ENCODE data around the gene IGSF21.
A peak's percentile ranks its signal among the peaks of the same experiment; 100 is the strongest.

IGSF21 gene

DNA sequence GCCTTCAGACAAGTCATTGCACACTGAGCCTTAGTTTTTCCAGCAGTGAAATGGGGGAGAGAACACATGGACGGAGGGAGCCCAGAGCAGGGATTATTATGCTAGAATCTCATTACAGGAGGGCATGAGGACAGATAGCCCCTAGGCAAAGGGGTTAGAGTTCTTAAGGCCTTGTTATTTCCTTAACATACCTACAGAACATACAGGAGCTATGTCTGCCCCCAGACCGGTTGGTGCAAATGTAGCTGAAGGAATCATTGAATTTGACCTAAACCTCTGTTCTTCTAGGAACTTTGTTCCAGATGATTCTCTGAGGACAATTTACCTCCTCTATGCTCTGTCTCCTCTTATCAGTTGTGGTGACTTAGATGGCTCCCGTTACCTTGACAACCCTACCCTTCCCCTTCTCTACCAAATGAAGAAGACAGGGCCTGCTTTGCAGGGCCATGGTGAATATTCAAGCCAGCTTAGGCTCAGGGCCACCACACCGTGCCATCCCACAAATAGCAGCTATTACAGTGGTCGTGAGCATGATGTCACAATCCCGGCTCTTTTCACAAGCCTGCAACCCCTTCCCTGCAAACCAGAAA, 156.9 kb downstream of the IGSF21 start:
- DNase-seq = no peak

DNA sequence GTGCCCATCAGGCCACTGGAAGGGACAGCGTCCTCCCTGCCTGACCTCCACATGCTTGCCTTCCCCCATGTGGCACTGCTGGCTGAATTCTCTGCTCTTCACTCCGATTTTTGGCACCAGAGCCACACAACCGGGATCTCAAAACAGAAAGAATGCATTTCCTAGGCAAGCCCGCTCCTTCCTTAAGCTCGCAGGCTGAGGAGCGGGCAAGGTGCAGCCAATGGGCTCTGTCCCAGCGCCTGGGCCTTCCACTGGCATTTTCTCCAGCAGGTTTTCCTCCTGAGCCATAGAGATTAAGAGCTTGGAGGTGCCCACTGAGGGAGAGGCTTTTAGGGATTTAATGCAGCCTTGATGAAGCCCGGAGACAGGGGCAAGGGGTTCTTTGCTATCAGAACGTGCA, 158.0 kb downstream of the IGSF21 start:
- DNase-seq = no peak

DNA sequence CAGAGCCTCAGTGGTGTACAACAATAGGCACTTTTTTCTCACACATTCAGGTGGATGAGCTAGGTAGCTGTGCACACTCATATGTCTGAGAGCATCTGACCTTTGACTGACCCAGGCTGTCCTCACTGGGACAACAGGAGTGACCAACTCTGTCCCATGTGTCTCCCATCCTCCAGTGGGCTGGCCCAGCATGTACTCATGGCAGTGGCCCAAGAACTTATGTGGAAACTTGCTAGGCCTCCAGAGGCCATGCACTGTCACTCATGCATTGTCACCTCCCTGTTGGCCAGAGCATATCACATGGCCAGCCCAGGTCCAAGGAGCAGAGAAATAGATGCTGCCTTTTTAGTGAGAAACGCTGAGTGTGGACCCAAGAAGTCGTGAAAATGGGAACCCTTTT, 158.8 kb downstream of the IGSF21 start:
- no peak for DNase-seq

DNA sequence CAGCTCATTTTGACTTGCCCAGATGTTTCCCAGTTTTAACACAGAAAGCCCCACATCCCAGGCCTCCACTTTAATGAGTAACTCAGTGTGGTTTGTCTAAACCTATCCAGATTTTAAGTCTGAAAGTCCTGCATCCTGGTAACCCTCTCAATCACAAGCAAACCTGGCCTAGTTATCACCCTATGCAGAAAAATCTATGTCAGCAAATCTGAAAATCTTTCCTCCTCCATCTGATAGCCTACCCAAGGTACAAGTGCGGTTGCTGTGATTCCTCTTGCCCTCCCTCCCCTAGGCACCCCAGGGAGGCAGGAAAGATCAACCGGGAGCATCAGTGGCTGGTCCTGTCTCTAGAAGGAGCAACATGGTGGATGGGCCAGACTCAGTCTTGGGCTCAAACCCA, 163.7 kb downstream of the IGSF21 start:
- DNase-seq = no peak

DNA sequence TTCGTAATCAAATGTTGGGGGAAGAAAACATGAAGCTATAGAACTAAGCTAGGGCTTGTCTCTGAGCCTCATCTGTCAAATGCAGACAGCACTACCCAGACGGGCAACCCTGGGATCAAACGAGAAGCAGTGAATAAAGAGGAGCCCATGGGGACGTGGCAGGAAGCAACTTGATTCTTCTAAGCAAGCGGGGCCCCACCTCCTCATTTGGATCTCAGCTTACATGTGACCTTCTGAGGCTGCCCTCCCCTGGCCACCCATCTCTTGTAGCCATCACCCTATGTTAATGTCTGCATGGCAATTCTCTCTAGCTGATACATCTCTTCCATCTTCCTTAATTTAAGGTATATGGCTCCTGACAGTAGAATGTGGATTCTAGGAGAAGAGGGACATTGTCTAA, 171.3 kb downstream of the IGSF21 start:
- DNase-seq = no peak

DNA sequence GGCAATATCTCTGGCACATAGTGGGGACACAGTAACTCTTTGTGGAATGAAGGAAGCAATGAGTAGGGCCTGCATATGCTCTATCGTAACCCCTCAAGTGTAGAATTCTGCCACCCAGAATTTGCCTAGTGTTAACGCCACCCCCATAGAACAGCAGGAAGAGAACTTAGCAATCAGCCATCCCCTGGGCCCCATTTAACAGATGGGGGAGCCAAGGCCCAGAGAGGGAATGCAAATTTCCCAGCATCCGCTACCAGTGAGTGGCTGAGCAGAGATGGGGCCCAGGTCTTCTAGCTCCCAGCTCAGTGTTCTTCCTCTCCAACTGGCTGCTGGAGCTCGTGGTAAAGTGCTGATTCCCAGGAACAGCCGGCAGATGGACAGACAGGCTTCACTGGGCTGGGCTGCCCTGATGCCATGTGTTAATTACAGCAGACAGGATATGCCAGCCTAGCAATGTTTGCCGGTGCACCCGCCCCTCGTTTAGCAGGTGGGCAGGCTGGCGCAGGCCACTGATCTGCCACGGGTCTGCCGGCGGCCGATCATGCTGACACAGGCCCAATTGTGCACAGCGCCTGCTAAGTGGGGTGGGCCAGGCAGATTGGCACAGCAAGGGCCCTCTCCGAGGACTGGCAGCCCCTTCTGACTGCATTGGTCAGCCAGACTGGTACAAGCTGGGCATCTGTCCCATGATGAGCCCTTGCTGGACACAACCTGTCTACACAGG, 171.9 kb downstream of the IGSF21 start:
- DNase-seq = no peak

DNA sequence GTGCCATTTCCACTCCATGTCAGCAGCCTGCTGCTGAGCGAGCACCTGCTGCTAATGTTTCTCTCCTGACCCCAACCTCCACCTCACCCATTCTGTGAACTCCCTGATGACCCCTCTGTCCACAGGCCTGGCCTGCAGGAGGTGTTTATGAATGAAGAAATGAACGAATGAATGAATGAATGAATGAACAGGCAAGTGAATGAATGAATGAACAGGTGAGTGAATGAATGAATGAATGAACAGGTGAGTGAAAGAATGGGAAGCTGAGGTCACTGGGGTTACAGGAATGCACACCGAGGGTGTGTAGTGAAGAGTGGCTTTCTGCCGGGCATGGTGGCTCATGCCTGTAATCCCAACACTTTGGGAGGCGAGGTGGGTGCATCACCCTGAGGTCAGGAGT, 173.4 kb downstream of the IGSF21 start:
- no peak for DNase-seq

DNA sequence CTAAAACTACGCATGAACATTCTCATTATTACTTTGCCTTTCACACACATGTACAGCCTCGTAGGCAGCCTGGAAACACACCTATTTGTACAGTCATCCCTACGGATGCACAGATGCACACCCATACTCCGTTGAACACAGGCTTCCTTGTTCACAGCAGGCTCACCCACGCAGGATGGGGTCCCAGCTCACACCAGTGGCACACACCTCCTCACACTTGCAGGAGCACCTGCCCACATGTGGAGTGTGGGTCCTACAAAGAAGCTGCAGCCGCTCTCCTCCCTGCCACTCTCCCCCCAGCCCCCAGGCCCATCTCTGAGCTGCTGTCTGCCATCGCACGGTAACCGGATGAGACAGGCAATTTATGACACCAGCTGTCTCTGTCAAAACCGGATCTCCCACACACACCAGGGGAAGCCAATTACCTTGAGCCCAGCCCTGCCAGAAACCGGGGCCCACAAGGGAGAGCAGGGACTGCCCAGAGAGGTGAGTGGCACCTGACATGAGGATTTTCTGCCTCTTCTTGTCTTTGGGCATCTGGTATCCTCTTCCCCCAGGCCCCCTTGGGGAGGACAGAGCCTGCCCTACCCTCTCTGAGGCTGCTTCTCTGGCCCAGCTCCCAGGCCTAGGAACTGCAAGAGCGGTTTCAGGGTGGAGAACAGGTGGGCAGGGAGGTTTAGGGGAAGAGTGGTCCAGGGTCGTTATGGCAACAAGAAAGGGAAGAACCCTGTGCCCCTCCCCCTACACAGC, 175.4 kb downstream of the IGSF21 start:
- DNase-seq = no peak

DNA sequence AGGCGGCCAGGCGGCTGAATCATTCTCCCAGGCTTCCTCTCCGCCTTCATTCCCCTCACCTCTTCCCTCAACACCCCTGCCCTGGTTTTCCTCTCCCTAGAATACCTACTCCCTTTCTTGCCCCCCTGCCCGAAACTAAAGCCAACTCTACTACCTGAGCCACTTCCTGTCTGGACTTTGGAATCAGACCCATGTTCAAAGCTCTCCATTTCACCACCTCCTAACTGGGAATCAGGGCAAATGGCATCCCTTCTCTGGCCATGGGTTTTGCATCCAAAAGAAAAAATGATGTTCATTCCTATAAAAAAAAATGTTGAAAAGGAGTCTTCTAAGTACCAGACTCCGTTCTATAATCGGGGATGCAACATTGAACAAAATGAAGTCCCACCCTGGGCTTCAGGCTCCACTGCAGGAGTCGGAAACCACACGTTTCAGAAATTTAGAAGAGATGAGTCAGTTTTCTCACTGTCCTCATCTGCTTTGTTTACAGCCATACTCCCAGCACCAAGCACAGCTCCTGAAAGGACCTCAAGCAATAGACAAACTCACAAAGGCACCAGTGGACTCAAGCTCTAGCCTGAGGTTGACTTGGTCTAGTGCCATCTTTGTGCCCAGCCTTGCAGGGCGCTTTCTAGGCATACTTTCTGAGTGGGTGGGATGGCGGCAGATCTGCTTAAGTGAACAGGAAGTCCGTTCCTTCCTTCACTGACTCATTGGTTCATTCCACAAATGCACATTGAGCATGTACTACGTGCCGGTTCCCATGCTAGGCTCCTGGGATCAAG, 176.2 kb downstream of the IGSF21 start:
- DNase-seq = peak; percentile 1

DNA sequence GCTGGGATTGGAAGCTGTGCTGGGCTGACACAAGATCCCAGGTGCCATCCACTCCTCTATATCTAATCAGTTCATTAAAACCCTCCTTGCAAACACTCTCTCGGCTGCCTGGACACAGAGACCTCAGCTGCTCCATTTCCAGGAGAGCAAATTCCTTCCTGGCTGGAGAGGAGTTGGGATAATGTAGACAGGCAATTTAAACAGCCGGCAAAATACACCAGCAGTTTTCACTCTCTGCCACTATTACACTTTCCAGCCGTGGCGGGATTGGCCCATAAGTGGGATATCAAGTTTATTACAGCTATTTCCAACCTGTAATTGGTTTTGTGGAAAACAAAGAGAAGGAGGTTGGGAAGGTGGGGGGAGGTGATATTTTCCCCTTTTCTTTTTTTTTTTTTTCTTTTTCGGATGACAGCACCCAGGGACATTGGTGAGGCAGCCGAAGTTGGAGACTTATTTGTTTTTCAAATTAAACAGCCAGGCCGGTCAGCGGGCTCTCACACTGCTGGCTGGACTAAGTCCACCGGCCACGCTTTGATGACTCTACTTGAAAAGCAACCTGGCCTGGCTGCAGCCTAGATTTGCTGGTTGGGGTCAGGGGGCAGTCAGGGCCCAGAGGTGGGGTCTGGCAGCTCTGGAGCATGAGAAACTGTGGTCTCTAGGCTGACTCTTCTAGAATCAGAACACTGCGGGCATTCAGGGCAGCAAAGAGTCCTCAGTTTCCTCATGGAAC, 177.4 kb downstream of the IGSF21 start:
- DNase-seq = no peak

DNA sequence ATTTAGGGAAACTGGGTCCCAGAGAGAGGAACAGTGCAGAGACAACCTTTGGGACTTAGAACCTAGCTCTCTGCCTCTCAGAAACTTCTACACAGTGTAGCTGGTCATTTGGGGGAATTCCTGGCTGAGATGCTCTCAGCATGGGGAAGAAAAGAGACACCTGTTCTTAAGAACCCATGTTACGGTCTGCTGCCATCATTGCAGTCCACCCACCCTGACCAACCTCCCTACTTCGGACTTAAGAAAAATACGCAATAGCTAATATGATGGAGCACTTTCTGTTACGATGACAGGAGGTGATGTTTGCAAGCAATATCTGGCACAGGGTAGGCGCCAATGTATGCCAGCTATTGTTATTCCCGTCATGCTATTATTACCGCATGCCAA, 177.9 kb downstream of the IGSF21 start:
- no peak for DNase-seq

DNA sequence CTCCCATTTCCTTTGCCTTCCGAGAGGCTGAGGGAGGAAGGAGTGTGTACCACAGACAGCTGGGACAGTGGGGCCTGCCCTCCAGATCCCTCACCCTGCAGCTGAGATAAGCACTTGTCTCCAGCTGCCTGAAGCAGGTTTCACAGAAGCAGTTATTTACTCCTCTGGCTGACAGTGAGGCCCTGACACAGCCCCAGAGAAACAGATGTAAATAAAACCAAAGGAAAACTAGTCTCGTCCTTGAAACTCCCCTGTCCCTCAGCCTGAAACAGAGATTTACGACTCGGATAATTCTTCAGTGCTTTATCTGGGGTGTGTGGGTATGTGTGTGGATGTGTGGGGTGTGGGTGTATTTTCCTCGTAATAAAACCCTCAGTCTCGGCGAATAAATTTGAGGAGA, 181.1 kb downstream of the IGSF21 start:
- no peak for DNase-seq

DNA sequence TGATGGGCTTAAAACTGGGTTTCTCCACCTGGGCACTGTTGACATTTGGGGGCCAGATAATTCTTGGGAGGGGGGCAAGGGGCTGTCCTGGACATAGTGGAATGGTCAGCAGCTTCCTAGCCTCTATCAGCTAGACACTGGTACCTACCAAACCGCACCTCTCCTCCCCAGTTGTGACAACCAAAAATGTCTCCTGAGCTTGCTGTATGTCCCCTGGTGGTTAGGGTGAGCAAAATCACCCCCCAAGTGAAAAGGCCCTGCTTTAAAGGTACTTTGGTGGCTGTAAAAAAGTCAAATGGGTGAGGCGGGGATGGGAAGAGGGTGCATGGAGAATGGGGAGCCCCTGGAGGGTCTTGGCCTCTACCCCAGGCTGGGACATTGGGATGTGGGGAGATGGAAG, 182.0 kb downstream of the IGSF21 start:
- no peak for DNase-seq

DNA sequence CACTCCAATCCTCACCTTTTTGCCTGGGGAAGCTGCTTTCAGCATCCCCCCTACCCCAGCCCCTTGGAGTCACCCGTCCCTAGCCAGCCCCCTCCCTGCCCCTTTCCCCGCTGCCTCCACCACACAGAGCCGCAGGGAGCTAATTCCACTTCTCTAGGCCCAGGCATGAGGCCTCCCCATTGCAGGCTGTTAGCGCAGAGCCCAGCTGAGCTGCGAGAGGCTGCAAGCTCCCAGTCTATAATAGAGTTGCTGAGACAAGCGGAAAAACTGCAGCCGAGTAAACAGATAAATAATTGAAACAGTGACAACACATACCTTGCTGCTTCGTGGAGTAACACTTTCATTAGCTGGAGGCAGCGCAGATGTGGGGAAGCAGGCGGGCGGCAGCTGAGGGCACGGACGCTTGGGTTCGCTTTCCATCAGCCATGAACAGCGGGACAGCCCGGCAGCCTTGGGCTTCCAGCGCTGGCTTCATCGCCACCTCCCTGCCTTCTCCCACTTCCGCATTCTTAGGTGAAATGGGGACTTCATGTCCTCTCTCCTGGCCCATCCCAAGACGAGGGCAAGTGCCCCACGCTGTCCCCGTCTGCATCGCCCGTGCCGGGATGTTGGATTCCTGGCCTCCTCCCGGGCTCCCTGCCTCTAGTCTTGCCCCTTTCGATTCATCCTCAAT, 183.3 kb downstream of the IGSF21 start:
- DNase-seq = no peak

DNA sequence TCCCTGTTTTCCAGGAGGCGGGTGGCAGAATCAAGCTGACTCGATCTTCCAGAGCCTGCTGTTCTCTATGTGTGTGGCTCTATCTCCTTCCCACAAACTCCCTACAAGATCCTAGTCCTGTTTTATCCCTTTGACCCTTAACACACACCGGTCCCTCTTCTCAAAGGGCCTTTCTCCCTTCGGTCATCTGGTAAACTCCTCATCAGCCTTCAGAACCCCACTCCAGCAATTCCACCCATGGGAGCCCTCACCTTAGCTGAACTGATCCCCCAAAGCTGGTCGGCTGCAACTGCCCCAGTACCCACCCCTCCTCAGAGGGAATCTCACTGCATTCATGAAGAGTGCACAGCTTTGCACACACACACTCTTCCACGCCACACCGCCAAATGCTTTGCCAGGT, 184.9 kb downstream of the IGSF21 start:
- no peak for DNase-seq

DNA sequence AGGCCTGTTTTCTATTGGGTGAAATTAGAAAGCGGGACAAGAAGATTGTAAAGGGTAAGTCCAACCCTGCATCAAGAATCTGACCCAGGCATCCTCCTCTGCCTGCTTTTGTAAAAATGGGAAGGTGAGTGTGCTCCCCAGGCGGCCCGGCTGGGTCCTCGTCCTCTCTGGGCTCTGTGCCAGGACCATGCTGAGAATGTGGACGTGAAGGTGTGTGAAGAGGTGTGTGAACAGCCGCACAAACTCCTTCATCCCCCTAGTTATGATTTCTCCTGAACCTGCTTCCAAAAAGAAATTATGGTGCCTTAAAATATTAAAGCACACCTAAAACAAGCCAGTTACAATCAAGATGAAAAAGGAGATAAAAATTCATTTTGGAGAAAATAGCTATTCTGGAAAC, 185.7 kb downstream of the IGSF21 start:
- no peak for DNase-seq

DNA sequence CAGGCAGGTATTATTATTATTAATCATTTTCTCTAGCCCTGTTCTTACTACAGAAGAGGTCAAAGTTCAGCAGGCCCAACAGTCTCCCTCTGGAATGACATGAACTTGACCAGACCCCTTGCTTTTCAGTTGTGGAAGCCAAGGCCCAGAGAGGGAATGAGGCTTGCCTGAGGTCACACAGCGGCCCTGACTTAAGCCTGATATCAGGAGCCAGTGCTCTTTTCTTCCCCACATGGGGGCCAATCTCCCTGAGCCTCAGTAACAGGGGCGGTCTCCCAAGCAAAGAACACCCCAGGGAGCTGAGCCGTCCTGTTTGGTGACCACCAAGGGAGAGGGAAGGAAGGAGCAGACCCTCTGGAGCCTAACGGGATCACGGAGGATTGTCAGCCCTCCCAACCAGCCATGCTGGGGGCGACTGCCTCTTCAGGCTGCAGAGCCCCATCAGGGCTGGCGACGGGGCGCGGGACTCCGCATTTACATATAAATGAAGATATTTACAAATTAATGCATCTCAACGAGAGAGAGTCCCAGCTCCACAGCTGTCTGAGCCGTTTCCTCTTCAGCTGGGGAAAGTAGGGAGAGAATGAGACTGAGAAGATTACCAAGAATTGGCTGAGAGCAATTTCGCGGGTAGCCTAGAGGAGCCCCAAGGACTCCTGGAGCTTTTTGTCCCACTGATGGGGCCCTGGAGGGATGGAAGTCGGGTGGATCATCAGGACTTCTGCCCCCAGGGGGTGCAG, 187.0 kb downstream of the IGSF21 start:
- no peak for DNase-seq

DNA sequence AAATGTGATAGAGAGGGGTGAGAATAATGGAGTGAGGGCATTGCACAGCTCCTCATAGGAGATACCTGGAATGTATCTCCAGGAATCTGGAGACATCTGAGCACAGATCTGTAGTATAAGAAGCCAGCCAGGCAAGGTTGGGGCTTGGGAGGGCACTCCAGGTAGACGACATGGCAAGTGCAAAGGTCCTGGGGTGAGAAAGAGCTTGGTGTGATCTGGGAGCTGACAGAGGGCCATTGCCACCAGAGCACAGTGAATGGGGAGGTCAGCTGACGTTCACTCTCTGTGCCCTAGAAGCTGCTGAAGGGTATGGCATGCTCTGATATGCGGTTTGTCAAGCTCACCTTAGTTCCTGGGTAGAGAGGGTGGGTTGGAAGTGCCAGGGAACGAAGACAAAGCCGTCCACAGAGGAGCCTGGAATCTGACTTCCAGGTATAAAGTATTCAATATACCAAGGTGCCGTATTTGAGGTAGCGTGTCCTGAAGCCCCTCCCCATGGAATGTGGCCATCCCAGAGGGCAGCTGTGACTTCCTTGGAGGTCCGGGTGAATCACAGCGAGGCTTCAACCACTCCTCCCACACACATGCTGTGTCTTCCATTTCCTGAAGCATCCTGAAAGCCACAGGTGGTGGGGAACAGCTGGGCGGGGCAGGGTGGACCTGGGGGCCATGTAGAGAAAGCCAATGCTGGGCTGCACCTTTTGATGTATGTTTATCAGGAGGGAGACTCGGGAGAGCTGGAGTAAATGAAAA, 190.5 kb downstream of the IGSF21 start:
- no peak for DNase-seq

DNA sequence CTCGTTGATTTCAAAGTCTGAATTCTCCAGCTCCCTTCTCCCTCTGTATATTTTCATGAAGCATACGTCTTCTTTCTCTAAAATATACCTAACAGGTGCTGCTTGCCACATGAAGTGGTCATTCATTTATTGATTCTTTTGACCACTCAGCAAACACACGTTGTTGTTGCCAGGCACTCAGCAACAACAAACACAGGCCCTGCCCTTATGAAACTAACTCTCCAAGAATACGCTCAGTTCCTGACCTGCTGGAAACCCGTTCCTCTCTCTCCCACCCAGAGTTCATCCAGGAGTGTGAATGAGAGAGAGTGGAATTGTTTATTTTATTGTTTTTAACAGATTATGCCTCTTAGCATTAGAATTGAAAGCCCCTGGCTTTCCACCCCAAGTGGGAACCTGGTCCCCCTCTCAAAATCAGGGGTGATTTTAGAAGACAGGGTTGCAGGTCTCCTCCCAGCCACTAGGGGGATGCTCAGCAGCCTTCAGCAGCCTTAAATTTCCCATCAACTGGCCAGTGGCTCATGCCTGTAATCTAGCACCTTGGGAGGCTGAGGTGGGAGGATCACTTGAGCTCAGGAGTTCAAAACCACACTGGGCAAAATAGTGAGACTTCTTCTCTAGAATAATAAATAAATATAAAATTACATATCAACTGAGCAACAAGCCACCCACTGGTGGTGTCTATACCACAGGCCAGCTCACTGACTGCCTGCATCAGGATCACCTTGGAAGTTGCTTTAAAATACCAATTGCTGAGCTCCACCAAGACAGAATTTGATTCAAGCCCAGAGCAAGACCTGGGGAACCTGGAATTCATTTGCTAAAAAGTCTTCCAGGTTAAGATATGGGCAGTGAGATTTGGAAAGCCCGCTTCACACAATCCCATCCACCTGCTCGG, 192.1 kb downstream of the IGSF21 start:
- DNase-seq = no peak
